ENCODE measurements around the gene MEGF11.
"Not testable (repeated sequence)": the region's sequence is repeated elsewhere in the genome, so short reads cannot be mapped to it uniquely, and the experiment has no call there.

DNA sequence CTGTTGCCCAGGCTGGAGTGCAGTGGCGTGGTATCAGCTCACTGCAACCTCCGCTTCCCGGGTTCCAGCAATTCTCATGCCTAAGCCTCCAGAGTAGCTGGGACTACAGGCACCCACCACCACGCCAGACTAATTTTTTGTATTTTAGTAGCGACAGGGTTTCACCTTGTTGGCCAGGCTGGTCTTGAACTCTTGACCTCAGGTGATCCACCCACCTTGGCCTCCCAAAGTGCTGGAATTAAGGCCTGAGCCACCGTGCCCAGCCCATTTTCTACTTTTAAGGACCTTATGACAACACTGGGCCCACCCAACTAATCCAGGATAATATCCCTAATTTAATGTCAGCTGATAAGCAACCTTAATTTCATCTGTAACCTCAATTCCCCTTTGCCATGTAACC is 385.6 kb downstream of the MEGF11 start:
- TF ChIP-seq, protein P1, sequence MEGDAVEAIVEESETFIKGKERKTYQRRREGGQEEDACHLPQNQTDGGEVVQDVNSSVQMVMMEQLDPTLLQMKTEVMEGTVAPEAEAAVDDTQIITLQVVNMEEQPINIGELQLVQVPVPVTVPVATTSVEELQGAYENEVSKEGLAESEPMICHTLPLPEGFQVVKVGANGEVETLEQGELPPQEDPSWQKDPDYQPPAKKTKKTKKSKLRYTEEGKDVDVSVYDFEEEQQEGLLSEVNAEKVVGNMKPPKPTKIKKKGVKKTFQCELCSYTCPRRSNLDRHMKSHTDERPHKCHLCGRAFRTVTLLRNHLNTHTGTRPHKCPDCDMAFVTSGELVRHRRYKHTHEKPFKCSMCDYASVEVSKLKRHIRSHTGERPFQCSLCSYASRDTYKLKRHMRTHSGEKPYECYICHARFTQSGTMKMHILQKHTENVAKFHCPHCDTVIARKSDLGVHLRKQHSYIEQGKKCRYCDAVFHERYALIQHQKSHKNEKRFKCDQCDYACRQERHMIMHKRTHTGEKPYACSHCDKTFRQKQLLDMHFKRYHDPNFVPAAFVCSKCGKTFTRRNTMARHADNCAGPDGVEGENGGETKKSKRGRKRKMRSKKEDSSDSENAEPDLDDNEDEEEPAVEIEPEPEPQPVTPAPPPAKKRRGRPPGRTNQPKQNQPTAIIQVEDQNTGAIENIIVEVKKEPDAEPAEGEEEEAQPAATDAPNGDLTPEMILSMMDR (IDR thresholded peaks at IDR 0.05; ENCODE audit: low read depth, low read length): not testable (repeated sequence)
- TF ChIP-seq EZH2phosphoT487 (IDR thresholded peaks at IDR 0.05; ENCODE audit: low read depth): not testable (repeated sequence)

Data from OCI-LY3 (cell line).